Hypothalamus (tissue), 51 donors: Measurements from ENCODE around the gene ADCK1.
"Not testable (repeated sequence)": the region's sequence is repeated elsewhere in the genome, so short reads cannot be mapped to it uniquely, and the experiment has no call there.

Experiments used
- DNase-seq, 51 donors: peaks; one replicate each; lab custom pipeline; 2025; lab: John Stamatoyannopoulos, UW

The ADCK1 gene

DNA sequence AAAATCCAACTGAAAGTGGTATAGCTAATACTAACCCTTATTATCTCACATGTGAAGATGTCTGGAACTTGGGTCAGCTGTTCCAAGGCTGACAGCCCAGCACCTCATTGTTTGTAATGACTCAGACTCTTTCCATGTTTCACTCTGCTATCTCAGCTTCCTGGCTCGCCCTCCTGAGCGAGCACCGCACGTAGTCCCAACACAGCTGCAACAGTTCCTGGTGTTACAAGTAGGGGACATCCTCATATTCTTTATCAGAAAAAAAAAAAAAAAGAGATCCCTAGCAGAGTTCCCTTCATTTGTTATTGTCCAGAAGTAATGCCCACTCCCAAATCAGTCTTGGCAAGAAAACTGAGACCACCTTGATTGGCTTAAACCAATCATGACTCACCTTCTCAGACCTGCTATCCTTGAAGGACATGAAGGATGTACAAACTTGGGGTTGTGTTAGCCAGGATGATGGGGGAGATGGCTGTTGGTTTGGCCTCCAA lies 92.5 kb downstream of the ADCK1 start:
- DNase-seq = no peak

DNA sequence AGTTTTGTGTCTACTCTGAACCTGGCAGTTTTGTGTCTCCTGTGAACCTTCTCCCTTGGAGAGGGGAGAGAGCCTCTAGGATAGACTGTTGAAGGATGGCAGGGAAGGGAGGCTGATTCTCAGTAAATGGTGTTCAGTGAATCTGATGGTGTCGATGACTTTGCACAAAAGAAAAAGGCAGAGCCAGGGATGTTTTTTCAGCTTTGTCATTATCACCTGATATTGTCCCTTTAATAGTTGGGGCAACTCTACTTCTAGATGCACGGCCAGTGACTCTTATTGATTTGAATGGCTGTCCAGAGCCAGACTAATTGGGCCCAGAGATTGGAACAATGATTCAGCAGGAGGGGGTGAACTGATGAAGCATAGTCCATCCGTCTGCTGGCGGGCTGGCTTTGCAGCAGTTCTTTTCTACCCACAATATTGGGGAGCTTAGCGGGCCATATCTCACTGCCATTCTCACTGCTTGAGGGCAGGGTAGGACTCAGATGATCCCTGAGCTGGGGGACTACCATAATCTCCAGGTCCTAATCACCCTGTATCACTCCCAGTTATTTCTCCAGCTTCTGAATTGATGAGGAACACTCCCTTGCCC lies 93.1 kb downstream of the ADCK1 start:
- no peak for DNase-seq

GRCh38 chr14:77897374-77897773 lies 97.5 kb downstream of the ADCK1 start:
- DNase-seq = no peak

DNA sequence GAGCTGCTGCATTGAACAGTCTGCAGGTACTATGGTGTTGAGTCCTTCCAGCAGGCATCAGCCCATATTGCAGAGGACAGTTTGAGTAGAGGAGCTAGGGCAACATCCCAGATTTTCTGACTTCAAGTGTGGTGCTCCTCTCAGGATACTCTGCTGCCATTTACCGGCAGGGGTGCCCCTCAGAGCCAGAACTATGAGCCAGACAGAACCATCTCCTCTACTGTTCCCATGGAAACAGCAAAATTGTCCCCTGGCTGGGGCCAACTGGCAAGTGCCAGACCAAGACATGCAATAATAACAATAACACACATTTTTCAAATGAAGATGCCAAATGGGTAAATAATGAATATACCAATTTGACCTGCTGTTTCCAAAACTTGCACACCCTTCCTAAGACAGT lies 102.9 kb downstream of the ADCK1 start:
- DNase-seq = peak in 4 of 51 donors; percentile 6 to 27 (median 18)

- no peak for DNase-seq
These were observed 103.3 kb downstream of the ADCK1 start for GRCh38 chr14:77903221-77903620.

DNA sequence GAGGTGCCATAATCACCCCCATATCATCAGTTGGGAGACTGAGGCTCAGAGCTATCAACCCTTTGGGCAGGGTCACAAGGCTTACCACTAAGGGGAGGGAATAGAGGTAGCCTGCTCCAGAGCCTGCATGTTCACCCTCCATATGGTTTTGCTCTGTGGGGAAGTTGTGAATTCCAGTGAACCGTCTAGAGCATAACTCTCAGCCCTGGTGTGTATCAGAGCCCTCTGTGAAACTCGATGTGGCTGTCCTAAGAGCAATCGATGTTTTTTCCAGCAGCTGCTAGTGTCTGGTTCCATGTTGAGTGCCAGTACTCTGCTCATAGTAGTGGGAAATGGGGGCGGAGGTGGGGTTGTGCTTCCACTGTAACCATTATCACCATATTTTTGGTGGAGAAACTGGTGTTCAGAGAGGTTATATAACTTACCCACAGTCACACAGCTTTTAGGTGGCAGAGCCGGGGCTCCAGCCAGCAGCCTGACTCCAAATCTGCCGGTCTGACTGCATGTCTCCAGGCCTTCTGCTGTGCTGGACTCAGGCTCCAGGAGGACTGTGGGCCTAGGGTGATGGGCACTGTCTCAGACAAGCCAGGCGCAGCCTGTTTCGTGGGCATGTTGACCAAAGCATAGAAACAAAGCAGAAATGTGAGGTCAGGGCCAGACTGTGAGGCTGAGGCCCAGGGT lies 104.2 kb downstream of the ADCK1 start:
- DNase-seq = no peak

GRCh38 chr14:77906446-77906845 lies 106.5 kb downstream of the ADCK1 start:
- no peak for DNase-seq

- DNase-seq = no peak
These were observed 108.9 kb downstream of the ADCK1 start for GRCh38 chr14:77908847-77909246.

GRCh38 chr14:77909911-77910310 lies 110.0 kb downstream of the ADCK1 start:
- DNase-seq = peak in 19 of 51 donors; percentile 2 to 60 (median 18)

DNA sequence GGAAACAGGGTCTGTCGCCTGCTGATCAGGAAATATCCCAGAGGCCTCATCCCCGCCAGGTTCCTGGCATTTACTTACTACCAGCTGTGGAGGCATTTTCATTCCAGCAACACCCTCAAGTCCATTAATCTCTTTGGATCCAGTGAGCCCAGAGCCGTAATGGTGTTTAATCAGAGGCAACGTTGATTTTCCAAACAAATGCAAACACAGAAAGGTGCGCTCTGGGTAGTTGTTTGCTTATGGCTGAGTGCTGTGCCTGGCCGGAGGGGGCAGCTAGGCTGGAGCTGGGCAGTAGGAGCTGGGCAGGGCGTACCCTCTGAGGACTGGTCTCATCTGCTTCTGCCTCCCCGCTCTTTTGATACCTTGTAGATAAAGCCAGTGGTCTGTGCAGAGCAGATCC lies 110.6 kb downstream of the ADCK1 start:
- no peak for DNase-seq

- DNase-seq = no peak
These were observed 111.4 kb downstream of the ADCK1 start for GRCh38 chr14:77911356-77911755.

- no peak for DNase-seq
These were observed 113.0 kb downstream of the ADCK1 start for GRCh38 chr14:77912754-77913556.

DNA sequence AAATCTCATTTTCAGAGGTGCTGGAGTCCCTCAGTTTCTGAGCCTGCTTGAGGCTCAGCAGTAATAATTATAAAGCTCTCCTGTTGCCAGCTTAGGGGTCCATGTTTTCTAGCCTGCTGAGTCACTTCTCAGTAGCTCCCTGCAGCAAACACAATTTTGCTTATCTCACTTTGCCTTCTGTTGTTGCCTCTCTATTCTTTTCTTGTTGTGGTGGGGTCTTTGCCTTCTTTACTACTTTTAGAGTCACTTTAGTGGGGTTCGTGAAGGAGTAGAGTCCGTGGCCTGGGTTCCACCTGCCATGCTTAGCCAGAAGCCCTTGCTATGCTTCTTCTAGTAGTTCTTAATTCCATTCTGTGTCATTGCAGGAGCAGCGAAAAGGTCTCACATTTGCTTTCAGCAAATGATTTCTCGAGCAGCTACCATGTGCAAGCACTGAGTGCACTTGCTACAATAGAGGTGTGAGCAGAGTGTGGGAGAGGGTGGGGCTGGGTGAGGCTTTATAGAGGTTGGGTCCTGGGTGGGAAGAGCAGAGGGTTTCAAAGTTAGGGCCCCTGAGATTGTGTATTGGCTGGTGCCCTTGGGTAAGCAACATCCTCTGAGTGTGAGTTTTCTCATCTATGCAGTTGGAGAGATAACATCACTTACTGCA lies 114.3 kb downstream of the ADCK1 start:
- DNase-seq = no peak

DNA sequence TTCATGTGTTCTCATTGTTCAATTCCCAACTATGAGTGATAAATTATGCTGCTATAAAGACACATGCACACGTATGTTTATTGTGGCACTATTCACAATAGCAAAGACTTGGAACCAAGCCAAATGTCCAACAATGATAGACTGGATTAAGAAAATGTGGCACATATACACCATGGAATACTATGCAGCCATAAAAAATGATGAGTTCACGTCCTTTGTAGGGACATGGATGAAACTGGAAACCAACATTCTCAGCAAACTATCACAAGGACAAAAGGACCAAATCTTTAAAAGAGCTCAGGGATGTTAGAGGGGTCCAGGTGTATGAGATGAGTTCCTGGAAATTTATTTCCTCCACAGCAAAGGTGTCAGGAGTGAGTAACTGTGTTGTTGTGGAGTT lies 115.5 kb downstream of the ADCK1 start:
- not testable (repeated sequence) for DNase-seq

DNA sequence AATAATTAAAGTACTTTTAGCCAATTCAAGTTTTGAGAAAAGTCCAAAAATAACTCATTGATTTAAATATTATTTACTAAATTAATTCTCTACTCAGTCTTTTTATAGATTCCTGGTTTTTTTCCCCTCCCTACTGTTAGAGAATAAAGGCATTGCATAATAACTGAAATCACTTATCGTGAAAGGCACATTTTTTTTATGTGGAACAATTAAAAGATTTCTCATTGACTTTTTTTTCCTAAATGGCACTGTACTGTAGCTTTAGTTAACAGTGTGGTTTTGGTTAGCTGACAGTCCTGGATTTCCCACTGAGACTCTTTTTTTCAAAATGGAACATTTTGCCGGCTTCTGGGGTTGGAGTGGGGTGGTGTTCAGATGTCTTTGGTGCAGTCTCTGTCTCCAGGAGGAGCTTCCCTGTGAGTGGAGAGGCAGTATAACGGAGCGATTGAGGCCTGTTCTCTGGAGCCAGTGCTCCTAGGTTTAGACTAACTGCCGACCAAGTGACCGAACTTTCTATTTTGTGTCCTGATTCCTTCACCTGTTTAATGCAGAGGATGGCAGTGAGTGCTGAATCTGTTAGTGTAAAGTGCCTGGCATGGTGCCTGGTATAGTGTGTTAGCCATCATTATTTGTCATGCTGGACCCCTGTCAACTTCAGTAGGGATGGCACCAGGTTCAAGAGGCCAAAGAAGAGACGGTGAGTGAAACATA lies 117.7 kb downstream of the ADCK1 start:
- DNase-seq = no peak

DNA sequence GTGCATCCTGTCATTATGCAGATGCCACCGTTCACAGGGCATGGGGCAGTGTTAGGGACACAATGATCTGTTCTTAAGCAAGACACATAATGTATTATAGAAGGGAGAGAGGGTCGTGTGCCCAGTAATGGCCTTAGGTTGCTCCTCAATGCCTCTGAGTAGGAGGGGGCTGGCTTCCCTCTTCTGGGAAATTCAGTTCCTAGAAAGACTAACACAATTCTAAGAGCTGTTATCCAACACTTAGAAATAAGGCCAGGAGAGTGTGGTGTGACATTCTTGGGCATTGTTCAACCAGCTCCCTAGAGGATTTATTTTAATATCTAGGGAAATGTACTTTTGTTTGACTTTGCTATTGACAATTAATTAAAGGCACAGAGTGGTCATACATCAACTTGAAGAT lies 118.5 kb downstream of the ADCK1 start:
- DNase-seq = no peak

- DNase-seq = no peak
These were observed 120.4 kb downstream of the ADCK1 start for GRCh38 chr14:77920312-77920711.

DNA sequence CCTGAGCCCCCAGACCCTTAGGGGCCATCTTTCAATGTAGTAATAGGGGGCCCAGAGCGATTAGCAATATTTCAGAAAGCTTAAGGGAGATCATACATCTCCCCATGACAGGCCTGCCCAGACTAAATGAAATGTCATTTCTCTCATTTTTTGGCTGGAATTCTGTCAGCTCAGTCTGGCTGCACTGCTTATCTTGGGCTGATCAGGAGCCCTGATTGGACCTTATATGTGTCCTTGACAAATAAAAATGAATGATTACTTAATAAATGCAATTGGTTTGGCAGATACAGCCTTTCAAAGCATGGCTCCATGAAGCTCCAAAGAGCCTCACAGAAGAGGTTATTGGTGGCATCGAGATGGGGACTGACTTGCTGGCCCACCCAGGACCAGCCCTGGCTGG lies 121.9 kb downstream of the ADCK1 start:
- DNase-seq = no peak

- DNase-seq = no peak
These were observed 123.4 kb downstream of the ADCK1 start for GRCh38 chr14:77923131-77923936.
